OCI-LY7 (cell line): ENCODE measurements around the gene PSMA7. TPM values are rescaled to one million over a fixed set of nuclear protein-coding genes. Genes with fewer than 3 reads are reported as not detected.

Experiments used
- BruUV-seq: library from RNA; stranded (reverse); fragments of 400-500 nt; replicated peaks from 2 replicates; lab custom pipeline; 2021; lab: Mats Ljungman, UMichigan
- CTCF ChIA-PET: fragments of 300-600 bp; sonication (Branson Sonifier 250); formaldehyde crosslinking; loops from one replicate; lab custom pipeline; 2022; ENCODE audit warnings: antibody characterized with exemption; ENCODE audit not compliant: unreplicated experiment; lab: Charles Lee
- POLR2A ChIA-PET: fragments of 300-600 bp; sonication (Branson Sonifier 250); formaldehyde crosslinking; loops from one replicate; lab custom pipeline; 2022; ENCODE audit warnings: antibody characterized with exemption; lab: Charles Lee
- DNase-seq: peaks from one replicate; pipeline ENCODE4 v3.0.0-alpha.2; 2015; ENCODE audit warnings: low spot score
- H2AFZ ChIP-seq: fragments of 200-600 bp; sonication (generic), shearing (Covaris generic); 2 replicates; pipeline ENCODE4 v1.6.1; 2014; ENCODE audit warnings: mild to moderate bottlenecking, antibody characterized with exemption, low read length, moderate library complexity
- H3K27ac ChIP-seq: fragments of 200-600 bp; sonication (generic); 2 replicates; pipeline ENCODE4 v1.5.1; 2014; ENCODE audit warnings: mixed run types, low read depth, mild to moderate bottlenecking, moderate library complexity, low read length, inconsistent platforms; ENCODE audit not compliant: poor library complexity, severe bottlenecking
- H3K36me3 ChIP-seq: fragments of 200-600 bp; sonication (generic); 2 replicates; pipeline ENCODE4 v1.6.1; 2014; ENCODE audit warnings: mild to moderate bottlenecking, antibody characterized with exemption, low read length, moderate library complexity, mixed read lengths; ENCODE audit not compliant: insufficient read depth
- H3K4me1 ChIP-seq: fragments of 200-600 bp; sonication (generic); 2 replicates; pipeline ENCODE4 v1.5.1; 2014; ENCODE audit warnings: mild to moderate bottlenecking, low read length; ENCODE audit not compliant: insufficient read depth, poor library complexity, severe bottlenecking
- H3K4me2 ChIP-seq: fragments of 200-600 bp; sonication (generic); 2 replicates; pipeline ENCODE4 v1.6.1; 2014; ENCODE audit warnings: mild to moderate bottlenecking, low read length
- H3K4me3 ChIP-seq: fragments of 200-600 bp; sonication (generic); 2 replicates; pipeline ENCODE4 v1.5.1; 2014; ENCODE audit warnings: mild to moderate bottlenecking, low read depth, low read length; ENCODE audit not compliant: poor library complexity, severe bottlenecking
- H3K79me2 ChIP-seq: fragments of 200-600 bp; sonication (generic); 2 replicates; pipeline ENCODE4 v1.6.1; 2016; ENCODE audit warnings: low read depth, mild to moderate bottlenecking, low read length, moderate library complexity, mixed read lengths; ENCODE audit not compliant: insufficient read depth
- H3K9me2 ChIP-seq: fragments of 200-600 bp; sonication (generic); 2 replicates; pipeline ENCODE4 v1.6.1; 2016; ENCODE audit warnings: mild to moderate bottlenecking, low read length, mixed read lengths; ENCODE audit not compliant: insufficient read depth
- H3K9me3 ChIP-seq: fragments of 200-600 bp; sonication (generic); 2 replicates; pipeline ENCODE4 v1.6.1; 2014; ENCODE audit warnings: mild to moderate bottlenecking, mixed run types, low read length, mixed read lengths
- H4K20me1 ChIP-seq: fragments of 200-600 bp; sonication (generic); 2 replicates; pipeline ENCODE4 v1.6.1; 2014; ENCODE audit warnings: mild to moderate bottlenecking, antibody characterized with exemption, low read length, moderate library complexity, mixed read lengths; ENCODE audit not compliant: insufficient read depth
- CTCF ChIP-seq: fragments of 200-600 bp; sonication (generic); conservative IDR thresholded peaks from 2 replicates; pipeline ENCODE4 v1.5.1; 2014; ENCODE audit warnings: mild to moderate bottlenecking, antibody characterized with exemption, low read length, moderate library complexity, mixed read lengths
- EZH2phosphoT487 ChIP-seq: fragments of 200-600 bp; sonication (generic); IDR thresholded peaks from 2 replicates; pipeline ENCODE4 v1.6.1; 2018; ENCODE audit warnings: low read depth, borderline replicate concordance, mild to moderate bottlenecking, mixed run types, antibody characterized with exemption, low read length, moderate library complexity, mixed read lengths
- intact Hi-C: fragments of 100-400 bp; cut with micrococcal nuclease; formaldehyde crosslinking; loops from one replicate; pipeline ENCODE4 v1.10.0; 2022; ENCODE audit not compliant: unreplicated experiment
- total RNA-seq, 2 experiments: library from RNA; depleted of rRNA in 1 of 2; stranded (reverse); fragments of >200 nt in 1 of 2; shearing (Covaris generic) in 1 of 2; gene quantifications; 2 replicates each; pipeline ENCODE4 v1.2.3, GENCODE V29; 2014 to 2022

PSMA7 gene
- total RNA-seq, 2 experiments from 2014 or later = 247 to 266 TPM

- TF ChIP-seq EZH2phosphoT487 (no peak), CTCF (peak; percentile 99)
- peak; percentile 82 for DNase-seq
- no peak overlapping the region for H3K4me2 ChIP-seq
- peaks cover 28% of the 10 kb centered on the region for H3K79me2 ChIP-seq
- intact Hi-C loops = loop anchor here (1.0 to 2.0 kb wide), 2 partner anchors 125 to 156 kb away; no protein-coding TSS in a partner anchor
- H3K9me2 ChIP-seq = no peaks in the 10 kb centered on the region
- CTCF ChIA-PET = no interaction called here
- no peaks in the 10 kb centered on the region for H3K9me3 ChIP-seq
- no peak overlapping the region for H3K4me3 ChIP-seq
- H2AFZ ChIP-seq = no peak overlapping the region
- peaks cover 10% of the 10 kb centered on the region for H3K4me1 ChIP-seq
- H3K27ac ChIP-seq = peak overlapping the region; percentile 37
- peaks cover 13% of the 10 kb centered on the region for H4K20me1 ChIP-seq
- peaks cover 100% of the 10 kb centered on the region for H3K36me3 ChIP-seq
- POLR2A ChIA-PET = interaction anchor here (0.5 to 0.6 kb wide), 2 partner anchors 30 to 50 kb away, joined by 3 to 4 read pairs; no protein-coding TSS in a partner anchor
- BruUV-seq = no TSS peak
Observed at GRCh38 chr20:62136283-62137091, 6.7 kb downstream of the PSMA7 start.

DNA sequence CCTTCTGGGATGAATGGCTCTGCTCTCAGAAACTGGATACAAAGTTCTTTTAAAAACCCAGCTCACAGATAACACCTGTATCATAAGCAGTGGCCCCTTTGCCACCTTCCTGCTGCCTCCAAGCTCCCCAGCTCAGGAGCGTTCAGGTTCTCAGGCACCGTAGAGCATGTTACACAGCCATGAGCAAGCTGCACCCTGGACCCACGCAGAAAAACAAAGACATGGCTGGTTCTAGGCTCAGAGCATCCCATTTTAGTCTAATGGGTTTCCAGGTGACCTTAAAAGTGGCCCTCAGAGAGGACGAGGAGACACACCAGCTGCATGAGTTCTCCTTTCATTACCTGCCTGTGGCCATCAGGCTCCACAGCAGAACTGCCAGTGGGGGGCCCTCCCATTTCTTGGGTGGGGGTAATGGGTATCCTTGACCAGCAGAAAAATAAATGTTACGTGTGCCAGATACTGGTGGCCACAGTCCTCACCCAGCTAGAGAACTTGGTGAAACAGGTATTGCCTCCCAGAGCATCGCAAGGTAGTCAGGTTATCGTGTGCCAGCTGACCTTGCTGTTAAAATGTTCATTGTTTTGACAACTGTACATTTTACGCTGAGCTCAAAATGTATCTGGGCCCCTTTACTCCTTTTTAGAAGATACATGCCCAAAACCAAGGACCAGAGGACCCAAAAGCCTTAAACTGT lies 7.5 kb downstream of the PSMA7 start:
- DNase-seq = no peak
- no peaks in the 10 kb centered on the region for H3K9me2 ChIP-seq
- peaks cover 21% of the 10 kb centered on the region for H3K79me2 ChIP-seq
- H4K20me1 ChIP-seq = peaks cover 6% of the 10 kb centered on the region; the same call in 1 of the 2 replicates
- H3K4me2 ChIP-seq = no peak overlapping the region
- intact Hi-C loops = loop anchor here (1.0 to 2.0 kb wide), 2 partner anchors 124 to 155 kb away; no protein-coding TSS in a partner anchor
- H3K4me3 ChIP-seq = no peak overlapping the region
- POLR2A ChIA-PET = interaction anchor here (0.6 to 1.3 kb wide), 2 partner anchors 51 to 125 kb away, joined by 3 read pairs; no protein-coding TSS in a partner anchor
- H3K36me3 ChIP-seq = peaks cover 100% of the 10 kb centered on the region
- CTCF ChIA-PET = no interaction called here
- TF ChIP-seq EZH2phosphoT487 = no peak
- TF ChIP-seq CTCF = no peak
- no peak overlapping the region for H2AFZ ChIP-seq
- H3K4me1 ChIP-seq = peaks cover 2% of the 10 kb centered on the region
- BruUV-seq = no TSS peak
- H3K27ac ChIP-seq = peak overlapping the region; percentile 37
- no peaks in the 10 kb centered on the region for H3K9me3 ChIP-seq
